GM18870 (cell line): ENCODE results near the gene ADGRD1.

Source experiments
- ATAC-seq: cut with Tn5 transposase; IDR thresholded peaks from one replicate; pipeline ENCODE4 v1.9.1; 2021; ENCODE audit warnings: moderate library complexity; ENCODE audit not compliant: unreplicated experiment

Gene ADGRD1

DNA sequence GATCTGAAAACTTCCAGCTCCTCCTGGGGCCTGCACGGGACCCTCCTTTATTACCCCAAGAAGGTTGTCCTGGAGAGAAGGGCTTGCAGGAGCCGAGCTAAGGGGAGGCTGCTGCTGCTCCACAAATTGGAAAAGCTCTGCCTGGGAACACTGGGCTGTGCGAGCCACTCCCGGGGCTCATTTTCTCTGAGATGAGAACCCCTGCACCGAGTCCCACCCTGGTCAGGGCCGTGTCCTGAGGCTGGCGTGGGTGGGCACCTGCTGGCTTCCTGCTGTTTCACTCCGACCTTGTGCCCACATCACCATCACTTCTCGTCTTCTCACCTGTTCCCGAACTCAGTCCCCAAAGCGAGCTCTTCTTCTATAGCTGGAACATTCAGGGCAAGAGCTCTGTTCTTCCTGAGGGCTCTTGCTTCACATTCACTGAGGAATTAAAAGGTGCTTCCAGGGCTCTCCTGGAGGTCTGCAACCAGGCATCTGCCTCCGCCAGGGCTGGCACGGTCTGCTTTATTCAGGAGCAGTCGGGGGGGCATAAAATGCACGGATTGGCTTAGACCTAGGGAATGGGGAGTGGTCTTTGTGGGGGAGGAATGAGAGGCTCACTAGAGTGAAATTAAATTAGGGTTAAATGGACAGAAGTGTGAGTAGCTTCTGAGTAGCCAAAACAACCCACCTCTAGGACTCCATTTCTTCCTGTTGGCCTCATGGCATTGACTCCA is 98.5 kb downstream of the ADGRD1 start:
- ATAC-seq: no peak

- no peak for ATAC-seq
These were observed 99.2 kb downstream of the ADGRD1 start for GRCh38 chr12:131052929-131053328.

DNA sequence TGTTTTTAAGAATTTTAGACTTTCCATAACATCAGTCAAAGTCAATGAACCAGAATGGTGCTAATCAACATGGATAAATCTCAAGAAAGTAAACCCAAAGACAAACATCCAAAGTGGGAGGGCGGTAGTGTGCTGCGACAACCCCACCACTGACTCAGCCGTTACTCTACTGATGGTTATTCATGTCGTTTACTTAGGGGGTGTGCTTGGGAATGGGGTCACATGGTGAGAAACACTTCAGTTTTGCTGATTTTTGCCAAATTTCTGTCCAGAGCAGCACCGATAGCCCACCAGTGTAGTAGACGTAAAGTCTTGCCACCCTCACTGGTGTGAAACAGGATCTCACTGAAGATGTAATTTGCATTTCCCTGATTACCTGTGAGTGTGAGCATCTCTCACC is 99.9 kb downstream of the ADGRD1 start:
- ATAC-seq: no peak

- ATAC-seq: no peak
These were observed 100.8 kb downstream of the ADGRD1 start for GRCh38 chr12:131054345-131055092.

DNA sequence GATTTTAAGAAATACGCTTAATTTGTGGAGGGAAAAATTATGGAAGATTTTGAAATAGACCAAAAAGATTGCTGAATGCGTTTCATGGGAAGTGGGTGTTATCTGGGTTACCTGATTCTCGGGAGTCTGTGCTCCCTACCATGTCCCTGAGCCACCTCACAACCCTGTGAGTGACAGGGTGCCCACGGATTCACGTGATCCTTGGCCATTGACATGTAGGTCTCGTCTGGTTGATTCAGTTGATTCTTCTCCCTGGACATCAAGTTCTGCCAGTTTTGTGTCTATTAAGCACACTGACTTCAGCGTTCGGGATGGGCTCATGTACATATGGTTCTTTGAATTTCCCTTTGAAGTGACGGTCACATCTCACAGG is 101.4 kb downstream of the ADGRD1 start:
- no peak for ATAC-seq

DNA sequence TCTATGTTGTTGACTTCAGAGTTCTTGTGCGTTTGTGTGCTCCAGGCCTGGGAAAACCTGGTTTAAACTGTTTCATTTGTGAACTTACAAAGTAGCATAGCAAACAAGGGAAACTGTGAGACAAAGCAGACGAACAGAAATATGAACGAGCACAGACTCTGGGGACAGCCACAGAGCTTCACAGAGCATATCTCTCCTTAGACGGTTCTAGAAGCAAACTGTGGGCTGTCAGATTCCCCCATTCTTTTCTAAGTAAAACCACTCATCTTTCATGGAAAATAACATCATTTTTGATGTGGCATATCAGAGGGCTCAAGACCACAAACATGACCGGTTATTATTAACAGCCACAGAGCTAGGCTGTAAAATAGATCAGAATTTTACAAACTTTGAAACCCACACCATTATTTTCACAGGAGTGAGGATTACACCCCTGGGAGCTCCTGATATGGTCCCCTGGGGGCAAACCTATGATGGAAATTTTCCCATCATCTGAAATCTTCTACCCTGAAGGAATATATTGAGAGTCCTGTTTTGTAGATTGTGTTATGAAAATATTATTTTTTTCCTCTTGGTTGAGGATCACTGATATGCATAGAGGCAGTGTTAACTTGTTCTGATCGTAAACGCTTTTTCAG is 102.0 kb downstream of the ADGRD1 start:
- ATAC-seq: no peak

DNA sequence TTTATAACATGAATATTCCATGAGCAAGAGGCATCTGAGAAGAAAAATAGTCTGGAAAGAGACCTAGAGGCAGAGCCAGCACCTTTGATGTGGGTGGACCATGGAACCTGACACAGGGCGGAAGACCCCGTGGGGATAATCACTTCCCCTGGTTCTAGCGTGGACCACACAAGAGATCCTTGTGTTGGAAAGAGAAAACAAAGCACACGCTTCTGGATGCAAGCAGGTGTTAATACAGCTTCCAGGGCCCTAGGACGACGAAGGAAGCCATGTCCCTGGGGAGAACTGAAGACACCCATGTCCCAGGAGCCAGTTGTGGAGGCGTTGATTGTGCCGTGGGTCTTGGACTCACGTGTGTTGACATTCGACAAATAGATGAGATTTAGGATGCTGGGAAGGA is 102.9 kb downstream of the ADGRD1 start:
- ATAC-seq: no peak

- ATAC-seq: no peak
These were observed 103.6 kb downstream of the ADGRD1 start for GRCh38 chr12:131057211-131057721.

- no peak for ATAC-seq
These were observed 104.2 kb downstream of the ADGRD1 start for GRCh38 chr12:131057722-131058515.

DNA sequence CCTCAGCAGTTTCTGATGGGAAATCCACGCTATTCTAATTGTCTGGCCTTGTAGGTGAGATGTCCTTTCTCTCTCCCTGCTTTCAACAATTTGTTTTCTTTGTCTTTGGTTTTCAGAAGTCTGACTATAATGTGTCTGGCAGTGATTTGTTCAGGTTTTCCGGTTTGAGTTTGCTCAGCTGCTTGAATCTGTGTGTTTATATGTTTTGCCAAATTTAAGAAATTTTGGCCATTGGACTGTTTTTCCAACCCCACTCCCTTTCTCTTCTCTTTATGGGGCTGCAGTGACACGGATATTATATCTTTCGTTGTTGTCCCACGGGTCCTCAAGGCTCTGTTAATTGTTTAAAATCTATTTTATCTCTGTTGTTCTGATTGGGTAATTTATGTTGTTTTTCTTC is 105.0 kb downstream of the ADGRD1 start:
- no peak for ATAC-seq

DNA sequence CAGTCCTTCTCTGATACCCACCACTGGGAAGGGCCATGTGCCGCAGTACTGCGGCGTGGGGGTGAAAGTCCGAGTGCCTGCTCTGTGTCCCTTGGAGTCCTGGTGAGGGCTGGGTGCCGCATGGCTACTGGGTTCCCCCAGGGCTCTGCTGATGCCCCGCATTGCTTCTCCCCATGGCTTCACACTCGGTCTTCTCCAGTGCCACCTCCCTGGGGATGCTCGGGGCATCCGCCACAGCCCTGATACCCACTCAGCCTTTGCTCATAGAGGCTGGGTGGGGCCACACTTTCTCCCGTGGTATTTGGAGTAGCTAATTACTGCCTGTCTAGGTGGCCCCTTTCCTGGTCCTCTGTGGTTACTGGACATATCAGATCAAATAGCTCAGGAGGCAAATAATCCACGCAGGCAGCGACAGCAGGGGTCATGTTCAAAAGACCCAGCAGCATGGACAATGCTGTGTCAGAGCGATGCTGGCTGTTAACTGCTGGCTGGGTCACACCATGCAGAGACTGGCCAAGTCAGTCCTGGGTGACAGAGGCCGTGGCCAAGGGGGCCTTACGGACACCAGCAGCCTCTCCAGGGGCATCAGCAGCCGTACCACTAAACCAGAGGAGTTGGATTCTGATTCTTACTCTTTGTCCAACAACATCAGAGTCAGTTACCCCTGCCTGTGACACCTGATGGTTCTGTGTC is 106.5 kb downstream of the ADGRD1 start:
- no peak for ATAC-seq

DNA sequence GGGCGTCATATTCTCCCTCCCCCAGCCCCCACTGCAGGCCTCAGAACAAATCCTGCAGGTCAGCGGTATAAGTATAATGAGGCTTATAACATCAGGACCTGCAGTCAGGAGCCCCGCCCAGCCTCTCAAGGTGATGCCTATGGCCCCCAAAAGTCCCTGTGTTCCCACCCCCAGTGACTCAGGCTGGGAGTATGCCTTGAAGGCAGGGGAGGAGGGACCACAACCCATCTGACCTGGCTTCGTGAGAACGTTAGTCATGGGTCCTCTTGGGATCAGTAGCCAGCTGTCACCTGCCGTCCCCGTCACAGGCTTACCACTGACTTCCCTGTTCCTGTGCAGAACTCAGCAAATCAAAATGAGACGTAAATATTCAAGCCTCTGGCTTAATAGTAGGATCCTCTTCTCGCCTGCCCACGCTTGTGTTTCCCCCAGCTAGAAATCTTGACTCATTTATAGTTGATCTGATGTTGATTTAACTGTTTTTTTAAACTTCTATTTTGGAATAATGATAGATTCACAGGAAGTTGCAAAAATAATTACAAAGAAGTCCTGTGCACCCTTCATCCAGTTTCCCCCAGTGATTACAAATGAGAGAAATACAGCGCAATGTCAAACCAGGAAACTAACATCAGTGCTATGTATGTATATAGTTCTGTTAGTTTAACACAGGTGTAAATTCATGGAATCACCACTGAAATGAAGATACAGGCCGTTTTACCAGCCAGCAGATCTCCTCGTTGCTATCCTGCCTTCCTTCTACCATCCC is 107.5 kb downstream of the ADGRD1 start:
- ATAC-seq: no peak

DNA sequence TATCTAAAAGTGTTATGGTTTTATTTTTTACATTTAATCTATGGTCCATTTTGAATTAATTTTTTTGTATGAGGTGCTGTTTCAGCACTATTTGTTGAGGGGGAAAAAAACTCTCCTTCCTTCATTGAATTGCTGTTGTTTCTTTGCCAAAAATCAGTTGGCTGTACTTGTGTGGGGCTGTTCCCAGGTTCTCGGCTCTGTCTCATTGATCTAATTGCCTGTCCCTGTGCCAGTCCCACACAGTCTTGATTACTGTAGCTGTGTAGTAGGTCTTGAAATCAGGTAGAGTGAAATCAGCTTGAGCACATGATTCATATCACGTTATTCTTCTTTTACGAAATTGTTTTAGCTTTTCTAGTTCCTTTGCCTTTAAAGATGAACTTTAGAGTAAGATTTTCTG is 109.7 kb downstream of the ADGRD1 start:
- ATAC-seq: no peak

GRCh38 chr12:131063960-131064359 is 110.3 kb downstream of the ADGRD1 start:
- ATAC-seq: no peak

- ATAC-seq: no peak
These were observed 111.6 kb downstream of the ADGRD1 start for GRCh38 chr12:131065279-131065678.

- ATAC-seq: no peak
These were observed 112.1 kb downstream of the ADGRD1 start for GRCh38 chr12:131065801-131066200.

GRCh38 chr12:131066207-131066885 is 112.6 kb downstream of the ADGRD1 start:
- no peak for ATAC-seq

DNA sequence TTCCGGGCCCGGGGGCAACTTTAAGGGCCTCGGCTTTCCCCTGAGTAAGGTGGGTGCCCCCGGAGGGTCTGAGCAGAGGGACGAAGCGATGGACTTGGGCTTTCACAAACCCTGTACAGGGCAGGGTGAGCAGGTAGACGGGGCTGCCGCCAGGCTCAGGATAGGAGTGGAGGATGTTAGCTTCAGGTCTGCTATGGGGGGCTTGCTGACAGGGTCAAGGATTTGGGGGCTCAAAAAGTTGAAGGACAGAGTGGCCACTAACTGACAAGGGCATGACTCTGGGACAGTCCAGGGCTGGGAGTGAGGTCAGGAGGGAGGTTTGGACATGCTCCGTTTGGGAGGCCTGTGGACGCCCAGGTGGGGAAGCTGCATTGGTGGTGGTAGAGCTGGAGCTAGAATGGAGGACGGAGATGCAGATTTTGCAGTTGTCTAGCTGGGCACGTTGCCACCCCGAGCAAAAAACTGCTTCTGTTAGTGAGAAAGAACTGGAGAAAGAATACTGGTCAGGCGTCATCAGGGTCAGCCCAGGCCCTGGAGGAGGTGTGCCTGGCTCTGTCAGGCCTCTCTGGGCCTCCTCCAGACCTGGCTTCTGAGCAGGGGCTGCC is 113.3 kb downstream of the ADGRD1 start:
- no peak for ATAC-seq
